ENCODE measurements around the gene TMEM218.

TMEM218 gene

GRCh38 chr11:125078016-125078415, 33.4 kb downstream of the TMEM218 start:
- TF ChIP-seq CTCF (conservative IDR thresholded peaks at IDR 0.05; ENCODE audit: low read depth, low read length): no peak
- H3K4me3 ChIP-seq (ENCODE audit: low read length): no peak overlapping the region
- DNase-seq (ENCODE audit: low read depth): no peak

- no peak for TF ChIP-seq CTCF (conservative IDR thresholded peaks at IDR 0.05; ENCODE audit: low read depth, low read length)
- no peak overlapping the region for H3K4me3 ChIP-seq (ENCODE audit: low read length)
- no peak for DNase-seq (ENCODE audit: low read depth)
Measured at GRCh38 chr11:125076378-125076945, 35.0 kb downstream of the TMEM218 start.

GRCh38 chr11:125075900-125076317, 35.5 kb downstream of the TMEM218 start:
- no peak for DNase-seq (ENCODE audit: low read depth)
- no peak for TF ChIP-seq CTCF (conservative IDR thresholded peaks at IDR 0.05; ENCODE audit: low read depth, low read length)
- H3K4me3 ChIP-seq (ENCODE audit: low read length): no peak overlapping the region

- no peak for TF ChIP-seq CTCF (conservative IDR thresholded peaks at IDR 0.05; ENCODE audit: low read depth, low read length)
- DNase-seq (ENCODE audit: low read depth): no peak
- H3K4me3 ChIP-seq (ENCODE audit: low read length): no peak overlapping the region
Measured at GRCh38 chr11:125075242-125075625, 36.2 kb downstream of the TMEM218 start.

GRCh38 chr11:125074511-125075241, 36.8 kb downstream of the TMEM218 start:
- TF ChIP-seq CTCF (conservative IDR thresholded peaks at IDR 0.05; ENCODE audit: low read depth, low read length): no peak
- no peak overlapping the region for H3K4me3 ChIP-seq (ENCODE audit: low read length)
- no peak for DNase-seq (ENCODE audit: low read depth)

- H3K4me3 ChIP-seq (ENCODE audit: low read length): no peak overlapping the region
- no peak for TF ChIP-seq CTCF (conservative IDR thresholded peaks at IDR 0.05; ENCODE audit: low read depth, low read length)
- no peak for DNase-seq (ENCODE audit: low read depth)
Measured at GRCh38 chr11:125073616-125074483, 37.6 kb downstream of the TMEM218 start.
